ENCODE data around the gene OIP5. TPM values are rescaled to one million over a fixed set of nuclear protein-coding genes. Genes with fewer than 3 reads are reported as not detected.

Gene OIP5
- total RNA-seq, 1 experiment from 2014 or later: 36.1 TPM

DNA sequence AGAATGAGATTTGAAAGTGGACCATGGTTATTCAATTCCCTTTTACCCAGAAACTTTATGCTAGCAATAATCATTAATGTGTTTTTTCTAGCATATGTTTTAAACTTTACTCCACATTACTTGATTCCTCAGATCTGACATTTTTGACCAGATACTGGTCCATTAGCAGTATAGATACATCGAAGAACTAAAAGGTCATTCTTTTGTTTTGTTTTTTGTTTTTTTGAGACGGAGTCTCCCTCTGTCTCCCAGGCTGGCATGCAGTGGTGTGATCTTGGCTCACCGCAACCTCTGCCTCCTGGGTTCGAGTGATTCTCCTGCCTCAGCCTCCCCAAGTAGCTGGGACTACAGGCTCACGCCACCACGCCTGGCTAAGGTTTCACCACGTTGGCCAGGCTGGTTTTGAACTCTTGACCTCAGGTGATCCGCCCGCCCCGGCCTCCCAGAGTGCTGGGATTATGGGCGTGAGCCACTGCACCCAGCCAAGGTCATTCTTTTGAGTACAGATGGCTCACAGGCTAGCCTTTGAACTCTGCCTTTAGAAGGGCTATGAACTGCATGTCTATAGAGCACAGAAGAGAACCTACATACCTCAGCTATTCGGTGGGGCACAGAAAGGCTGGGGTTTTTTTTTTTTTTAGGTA is 72.7 kb downstream of the OIP5 start:
- intact Hi-C loops (cut with micrococcal nuclease; ENCODE audit: unreplicated experiment): no loop called here
- peaks cover 3% of the 10 kb centered on the region for H3K9me3 ChIP-seq (ENCODE audit: low read depth, low read length, poor library complexity, severe bottlenecking)
- ChIA-PET CTCF (no interaction called here), POLR2A (ENCODE audit: low non-redundant PET) (no interaction called here)
- no peak overlapping the region for H3K27ac ChIP-seq (ENCODE audit: low read depth, low read length, poor library complexity, severe bottlenecking)
- peaks cover 8% of the 10 kb centered on the region for H3K36me3 ChIP-seq (ENCODE audit: insufficient read depth, low read length, poor library complexity, severe bottlenecking)
- BruUV-seq (replicated peaks): no TSS peak
- no peak overlapping the region for H3K4me3 ChIP-seq (ENCODE audit: low read depth, low read length, poor library complexity, severe bottlenecking)
- DNase-seq (ENCODE audit: low spot score): no peak
- peaks cover 7% of the 10 kb centered on the region for H3K4me1 ChIP-seq (ENCODE audit: insufficient read depth, low read length, poor library complexity, severe bottlenecking)
- TF ChIP-seq EZH2 (IDR thresholded peaks at IDR 0.05; ENCODE audit: borderline replicate concordance, low read depth, low read length, poor library complexity, severe bottlenecking) (no peak), CTCF (conservative IDR thresholded peaks at IDR 0.05; ENCODE audit: low read depth, low read length) (no peak)
- H3K27me3 ChIP-seq (replicated peaks; ENCODE audit: insufficient read depth, low read depth, low read length, poor library complexity): no peaks in the 10 kb centered on the region

Other genes with a start within 250 kb of the OIP5 start
- gene INO80, start 216.3 kb downstream of the OIP5 start, total RNA-seq (2021): 27.3 and 32.7 TPM in 2 replicates
- gene EXD1, start 101.8 kb downstream of the OIP5 start, total RNA-seq (2021): not detected in 2 replicates
- 70.8 and 71.2 TPM in 2 replicates for gene CHP1, start 101.3 kb downstream of the OIP5 start, total RNA-seq (2021)
- 205 and 221 TPM in 2 replicates for gene NUSAP1, start 290 bp upstream of the OIP5 start, total RNA-seq (2021)
- 16.7 and 18.8 TPM in 2 replicates for gene NDUFAF1, start 69.9 kb upstream of the OIP5 start, total RNA-seq (2021)
- gene RTF1, start 84.5 kb upstream of the OIP5 start, total RNA-seq (2021): 47.6 and 55.3 TPM in 2 replicates
- 4.3 and 5.6 TPM in 2 replicates for gene ITPKA, start 161.3 kb upstream of the OIP5 start, total RNA-seq (2021)
- 3.8 and 5.4 TPM in 2 replicates for gene LTK, start 181.2 kb upstream of the OIP5 start, total RNA-seq (2021)
- gene RPAP1, start 211.7 kb upstream of the OIP5 start, total RNA-seq (2021): 68.7 and 69.8 TPM in 2 replicates
- gene TYRO3, start 226.6 kb upstream of the OIP5 start, total RNA-seq (2021): 26.0 and 32.5 TPM in 2 replicates